ENCODE results near the gene CSH1.
"Not testable (repeated sequence)": the region's sequence is repeated elsewhere in the genome, so short reads cannot be mapped to it uniquely, and the experiment has no call there.

Gene CSH1

DNA sequence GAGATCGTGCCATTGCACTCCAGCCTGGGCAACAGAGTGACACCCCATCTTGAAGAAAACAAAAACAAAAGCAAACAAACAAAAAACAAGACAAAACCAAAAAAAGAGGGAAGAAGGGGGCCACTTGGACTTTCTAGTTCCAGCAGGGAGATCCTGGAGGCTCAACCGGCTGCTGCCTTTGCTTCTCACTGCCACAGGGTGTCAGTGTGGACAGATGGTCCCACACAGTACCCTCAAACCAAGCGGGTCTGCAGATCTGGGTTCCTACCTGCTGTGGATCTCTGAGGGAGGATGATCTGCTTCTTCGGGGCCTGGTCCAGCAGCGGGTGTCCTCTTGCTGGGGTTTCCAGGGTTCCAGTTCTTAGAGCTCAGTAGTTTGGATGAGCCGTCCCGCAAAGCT lies 29.7 kb downstream of the CSH1 start:
- DNase-seq (ENCODE audit: low read depth), result not testable (repeated sequence)

DNA sequence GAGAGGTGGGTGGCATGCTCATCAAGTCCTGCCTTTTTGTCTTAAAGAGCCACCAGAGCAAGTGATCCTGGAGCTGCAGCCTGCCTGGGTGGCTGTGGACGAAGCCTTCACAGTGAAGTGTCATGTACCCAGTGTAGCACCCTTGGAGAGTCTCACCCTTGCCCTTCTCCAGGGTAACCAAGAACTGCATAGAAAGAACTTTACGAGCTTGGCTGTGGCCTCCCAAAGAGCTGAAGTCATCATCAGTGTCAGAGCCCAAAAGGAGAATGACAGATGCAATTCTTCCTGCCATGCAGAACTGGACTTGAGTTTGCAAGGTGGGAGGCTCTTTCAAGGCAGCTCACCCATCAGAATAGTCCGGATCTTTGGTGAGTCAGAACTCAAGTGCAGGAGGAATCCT lies 37.1 kb downstream of the CSH1 start:
- no peak for DNase-seq (ENCODE audit: low read depth)

DNA sequence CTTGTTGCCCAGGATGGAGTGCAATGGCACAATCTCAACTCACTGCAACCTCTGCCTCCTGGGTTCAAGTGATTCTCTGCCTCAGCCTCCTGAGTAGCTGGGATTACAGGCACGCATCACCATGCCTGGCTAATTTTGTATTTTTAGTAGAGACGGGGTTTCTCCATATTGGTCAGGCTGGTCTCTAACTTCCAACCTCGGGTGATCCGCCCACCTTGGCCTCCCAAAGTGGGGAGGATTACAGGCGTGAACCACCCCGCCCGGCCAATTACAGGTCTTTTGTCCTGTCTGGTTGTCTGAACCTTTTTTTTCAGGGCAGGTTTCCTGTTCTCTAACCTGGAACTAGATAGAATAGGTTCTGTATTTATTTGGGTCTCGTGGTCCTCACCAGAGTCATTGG lies 39.9 kb downstream of the CSH1 start:
- DNase-seq (ENCODE audit: low read depth), result not testable (repeated sequence)

DNA sequence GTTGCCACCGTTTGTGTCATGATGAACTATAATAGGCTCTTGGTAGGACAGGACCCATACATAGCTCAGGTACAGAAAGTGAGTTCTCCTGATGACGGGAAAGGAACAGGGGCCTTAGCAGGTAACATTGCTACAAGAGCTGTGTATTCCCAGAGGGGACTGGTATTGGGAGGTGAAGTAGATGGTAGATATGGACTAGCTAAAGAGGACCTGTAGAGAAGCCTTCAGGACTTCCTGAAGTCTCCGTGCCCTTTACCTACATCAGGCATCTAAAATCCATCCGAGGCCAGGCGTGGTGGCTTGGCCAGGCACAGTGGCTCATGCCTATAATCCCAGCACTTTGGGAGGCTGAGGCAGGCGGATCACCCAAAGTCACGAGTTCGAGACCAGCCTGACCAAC lies 41.2 kb downstream of the CSH1 start:
- DNase-seq (ENCODE audit: low read depth), result no peak

DNA sequence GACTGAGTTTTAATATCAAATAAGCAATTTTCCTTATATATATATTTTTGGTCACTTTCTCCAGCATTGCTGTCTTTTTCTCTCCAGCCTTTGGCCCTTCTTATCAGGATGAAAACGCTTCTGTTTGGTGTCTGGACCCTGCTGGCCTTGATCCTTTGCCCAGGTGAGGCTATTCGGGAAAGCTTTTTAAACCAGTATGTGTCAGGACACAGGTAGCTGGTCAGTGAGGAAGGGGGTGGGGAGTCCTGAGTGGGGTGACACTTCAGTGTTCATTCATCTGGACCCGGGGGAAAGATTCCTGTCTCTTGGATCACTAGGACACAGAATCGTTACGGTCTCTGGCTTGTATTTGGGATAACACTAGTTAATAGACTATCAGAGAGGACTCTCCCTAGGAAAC lies 41.7 kb downstream of the CSH1 start:
- no peak for DNase-seq (ENCODE audit: low read depth)

DNA sequence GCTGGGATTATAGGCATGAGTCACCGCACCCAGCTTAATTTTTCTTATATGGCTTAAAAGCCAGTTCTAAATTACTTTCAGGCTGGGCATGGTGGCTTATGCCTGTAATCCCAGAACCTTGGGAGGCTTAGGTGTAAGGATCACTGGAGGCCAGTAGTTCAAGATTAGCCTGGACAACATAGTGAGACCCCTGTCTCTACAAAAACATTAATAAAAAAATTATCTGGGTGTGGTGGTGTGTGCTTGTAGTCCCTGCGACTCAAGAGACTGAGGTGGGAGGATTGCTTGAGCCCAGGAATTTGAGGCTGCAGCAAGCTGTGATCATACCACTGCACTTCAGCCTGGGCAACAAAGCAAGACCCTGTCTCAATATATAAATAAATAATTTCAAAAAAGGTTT lies 43.1 kb downstream of the CSH1 start:
- no peak for DNase-seq (ENCODE audit: low read depth)

DNA sequence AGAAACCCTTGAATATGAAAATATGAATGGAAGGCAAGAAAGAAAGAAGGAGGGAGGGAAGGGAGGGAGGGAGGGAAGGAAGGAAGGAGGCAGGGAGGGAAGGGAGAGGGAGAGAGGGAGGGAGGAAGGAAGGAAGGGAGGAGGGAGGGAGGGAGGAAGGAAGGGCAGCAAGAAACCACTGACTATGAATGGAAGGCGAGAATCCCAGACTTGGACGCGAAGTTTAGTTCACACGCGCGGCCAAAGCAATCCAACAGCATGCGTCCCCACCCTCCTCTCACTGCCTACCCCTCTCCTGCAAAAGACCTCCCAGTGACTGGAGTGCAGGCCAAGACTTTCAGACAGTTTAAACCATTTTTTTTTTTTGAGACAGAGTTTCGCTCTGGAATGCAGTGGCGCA lies 46.0 kb downstream of the CSH1 start:
- DNase-seq (ENCODE audit: low read depth), result no peak

DNA sequence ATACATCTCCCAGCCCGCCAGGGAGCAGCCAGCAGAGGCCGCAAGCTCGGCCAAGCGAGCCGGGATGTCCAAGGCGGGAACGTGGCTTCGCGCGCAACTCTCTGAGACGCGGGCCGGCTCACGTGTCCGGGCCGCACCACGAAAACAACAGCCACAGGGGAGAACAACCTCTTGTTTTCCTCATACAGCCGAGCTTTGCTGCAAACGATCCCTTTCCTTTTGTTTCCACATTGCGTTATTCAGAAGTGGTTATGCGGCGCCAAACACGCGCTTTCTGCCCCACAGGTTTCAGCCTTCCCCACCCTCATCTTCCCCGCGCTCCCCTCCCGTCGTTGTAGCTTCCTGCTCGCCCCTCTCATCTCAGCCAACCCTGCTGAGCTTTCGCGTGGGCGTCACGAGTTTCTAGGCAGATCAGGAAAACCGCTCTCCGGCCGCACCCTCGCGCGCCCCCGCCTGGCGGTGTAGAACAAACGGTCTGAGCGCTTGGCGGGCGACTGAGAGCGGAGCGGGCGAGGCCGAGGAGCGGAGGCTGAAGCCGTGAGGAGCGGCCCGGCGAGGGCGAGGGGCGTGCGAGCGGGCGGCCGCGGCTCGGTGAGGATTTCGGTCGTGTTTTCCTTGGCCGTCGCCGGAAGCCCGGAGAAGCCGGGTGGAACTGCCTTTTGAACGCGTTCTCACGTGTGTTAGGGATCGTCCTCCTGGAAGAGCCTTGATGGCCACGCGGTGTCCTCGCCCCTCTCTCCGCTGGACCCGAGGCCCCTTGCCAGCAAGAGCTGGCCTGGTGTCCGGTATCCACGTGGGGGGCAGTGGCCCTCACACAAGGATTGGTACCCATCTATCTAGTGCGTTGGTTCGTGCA lies 47.3 kb downstream of the CSH1 start:
- no peak for DNase-seq (ENCODE audit: low read depth)

DNA sequence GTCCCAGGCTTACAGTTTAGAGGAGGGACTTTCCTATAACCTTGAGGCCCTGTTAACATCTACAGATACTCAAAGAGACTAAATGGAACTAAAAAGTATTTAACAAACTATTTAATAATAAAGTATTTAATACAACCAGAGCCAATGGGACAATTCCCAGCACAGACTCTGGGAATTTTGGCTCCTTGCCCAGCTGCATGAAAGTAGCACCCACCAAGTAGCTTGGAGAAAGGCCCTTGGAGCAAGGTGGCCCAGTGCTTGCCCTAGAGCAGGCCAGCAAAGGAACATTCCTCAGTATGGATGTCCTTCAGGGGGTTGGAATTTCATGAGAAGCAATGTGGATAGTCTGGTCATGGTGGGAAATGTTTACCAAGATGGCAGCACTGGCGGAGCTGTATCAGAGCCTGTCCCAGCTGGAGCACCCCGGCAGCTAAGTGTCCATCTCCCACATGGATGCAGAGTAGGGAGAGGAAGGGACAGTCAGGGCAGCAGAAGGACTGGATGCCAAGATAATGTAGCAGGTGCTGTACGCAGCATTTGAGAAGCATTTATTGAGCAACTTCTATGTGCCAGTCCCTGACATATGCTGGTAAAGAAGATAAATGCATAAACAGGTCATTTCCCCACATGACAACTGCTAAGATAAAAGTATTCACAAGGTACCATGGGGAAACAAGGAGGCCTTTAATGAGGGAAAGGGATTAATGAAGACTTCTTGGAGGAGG lies 48.7 kb downstream of the CSH1 start:
- DNase-seq (ENCODE audit: low read depth), result no peak

DNA sequence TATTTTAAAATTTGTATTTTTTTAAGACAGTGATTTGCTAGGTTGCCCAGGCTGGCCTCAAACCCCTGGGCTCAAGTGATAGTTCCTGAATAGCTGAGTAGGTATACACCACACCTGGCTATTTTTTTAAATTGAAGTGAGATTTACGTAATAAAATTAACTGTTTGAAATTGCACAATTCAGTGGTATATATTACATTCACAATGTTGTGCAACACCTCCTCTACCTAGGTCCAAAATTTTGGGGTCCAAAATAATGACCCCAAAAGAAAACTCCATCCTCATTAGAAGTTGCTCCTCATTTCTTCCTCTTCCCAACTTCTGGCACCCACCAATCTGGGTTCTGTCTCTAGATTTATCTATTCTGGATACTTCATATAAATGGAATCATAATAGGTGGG lies 50.9 kb downstream of the CSH1 start:
- DNase-seq (ENCODE audit: low read depth), result no peak
